Endothelial cell (in vitro differentiated cells): ENCODE results near the gene TLDC2. TPM values are rescaled to one million over a fixed set of nuclear protein-coding genes. Genes with fewer than 3 reads are reported as not detected.

Experiments used
- DNase-seq: peaks from one replicate; pipeline ENCODE4 v3.0.0; 2021; ENCODE audit warnings: low spot score
- H3K27ac Mint-ChIP-seq: one replicate; pipeline ENCODE4 v1.8.0; 2021; ENCODE audit warnings: mixed read lengths, inconsistent platforms; ENCODE audit not compliant: unreplicated experiment
- H3K27me3 Mint-ChIP-seq: one replicate; pipeline ENCODE4 v1.8.0; 2021; ENCODE audit warnings: mild to moderate bottlenecking, moderate library complexity, mixed read lengths, inconsistent platforms; ENCODE audit not compliant: unreplicated experiment
- H3K36me3 Mint-ChIP-seq: one replicate; pipeline ENCODE4 v1.8.0; 2021; ENCODE audit warnings: mild to moderate bottlenecking, low read depth, mixed read lengths, inconsistent platforms; ENCODE audit not compliant: unreplicated experiment
- H3K4me1 Mint-ChIP-seq: one replicate; pipeline ENCODE4 v1.8.0; 2021; ENCODE audit warnings: mild to moderate bottlenecking, mixed read lengths, inconsistent platforms; ENCODE audit not compliant: unreplicated experiment
- H3K4me3 Mint-ChIP-seq: one replicate; pipeline ENCODE4 v1.8.0; 2021; ENCODE audit warnings: mild to moderate bottlenecking, mixed read lengths, inconsistent platforms; ENCODE audit not compliant: unreplicated experiment
- H3K9me3 Mint-ChIP-seq: one replicate; pipeline ENCODE4 v1.8.0; 2021; ENCODE audit warnings: mixed read lengths, inconsistent platforms; ENCODE audit not compliant: unreplicated experiment
- CTCF ChIP-seq: fragments of 200-600 bp; sonication (generic); IDR thresholded peaks from one replicate; pipeline ENCODE4 v1.5.0; 2021; ENCODE audit warnings: antibody characterized with exemption; ENCODE audit not compliant: unreplicated experiment
- total RNA-seq: library from RNA; stranded (reverse); fragmentation: NEBNext Ultra II Directional; extraction: Animal tissue kit (Norgen Biotek cat#: 25700); gene quantifications from one replicate; pipeline ENCODE4 v1.2.1, GENCODE V29; 2021; ENCODE audit not compliant: unreplicated experiment

The TLDC2 gene
- total RNA-seq, 1 donor from 2014 or later: not detected

GRCh38 chr20:36937402-36937770, 61.4 kb downstream of the TLDC2 start:
- H3K27ac Mint-ChIP-seq: no peak overlapping the region
- no peaks in the 10 kb centered on the region for H3K9me3 Mint-ChIP-seq
- no peak for TF ChIP-seq CTCF

GRCh38 chr20:36941401-36941835, 65.5 kb downstream of the TLDC2 start:
- Mint-ChIP-seq H3K27me3 (peaks cover 2% of the 10 kb centered on the region), H3K27ac (no peak overlapping the region), H3K36me3 (peaks cover 22% of the 10 kb centered on the region), H3K4me1 (peaks cover under 1% of the 10 kb centered on the region), H3K4me3 (no peak overlapping the region), H3K9me3 (no peaks in the 10 kb centered on the region)
- TF ChIP-seq CTCF: no peak
- no peak for DNase-seq

More at GRCh38 chr20:36937402-36937770, 61.4 kb downstream of the TLDC2 start:
- H3K4me3 Mint-ChIP-seq: no peak overlapping the region
- no peak for DNase-seq
- H3K36me3 Mint-ChIP-seq: peaks cover 15% of the 10 kb centered on the region
- H3K27me3 Mint-ChIP-seq: no peaks in the 10 kb centered on the region
- H3K4me1 Mint-ChIP-seq: no peaks in the 10 kb centered on the region

Other genes with a start within 250 kb of the TLDC2 start
- not detected for gene SLA2, start 229.9 kb upstream of the TLDC2 start, total RNA-seq
- gene NDRG3, start 130.0 kb upstream of the TLDC2 start, total RNA-seq: 14.2 TPM
- gene DSN1, start 102.4 kb upstream of the TLDC2 start, total RNA-seq: 12.8 TPM
- 58.1 TPM for gene SAMHD1, start 75.6 kb downstream of the TLDC2 start, total RNA-seq
- 5.7 TPM for gene RBL1, start 219.9 kb downstream of the TLDC2 start, total RNA-seq